DMS153 treated with DMSO at 0.1 percent for 48 hours (cell line): Measurements from ENCODE around the gene DNAH14.

Experiments
- DNase-seq: peaks from one replicate; lab custom pipeline; 2025; ENCODE audit not compliant: unreplicated experiment; lab: John Stamatoyannopoulos, UW

Gene DNAH14

DNA sequence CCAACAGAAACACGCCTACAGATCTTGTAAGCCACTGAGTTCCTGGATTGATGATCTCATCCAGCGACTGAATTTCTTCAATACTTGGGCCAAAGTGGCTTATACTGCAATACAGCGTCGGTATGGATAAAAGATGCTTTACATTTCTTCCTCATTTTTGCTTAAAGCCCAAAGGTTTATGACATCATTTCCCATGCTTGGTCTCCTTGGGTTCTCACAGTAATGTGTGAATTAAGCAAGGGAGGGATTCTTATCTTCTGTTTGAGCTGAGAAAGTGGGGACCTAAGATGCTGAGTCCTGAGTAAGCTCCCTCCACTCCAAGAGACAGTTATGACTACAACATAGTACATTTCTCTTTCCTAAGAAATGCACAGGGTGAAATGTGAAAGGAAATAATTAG lies 458.9 kb downstream of the DNAH14 start:
- DNase-seq: no peak

DNA sequence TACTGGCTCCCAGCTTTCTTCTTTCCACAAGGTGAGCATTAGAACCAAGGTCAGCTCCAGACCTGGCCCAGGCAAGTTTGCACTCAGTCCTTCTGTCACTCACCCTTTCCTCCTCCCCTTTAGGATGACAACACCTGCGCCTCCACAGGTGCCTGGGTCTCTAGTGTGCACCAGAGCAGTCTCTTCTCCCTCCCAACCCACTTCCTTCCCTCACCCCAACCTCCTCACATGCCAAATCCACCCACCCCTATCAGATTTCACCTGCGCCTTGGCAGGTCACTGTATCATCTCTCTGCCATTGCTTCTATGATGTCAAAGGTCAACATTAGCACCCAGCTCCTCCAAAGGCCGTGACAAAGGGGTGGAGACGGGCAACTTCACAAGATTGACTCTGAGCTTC lies 460.4 kb downstream of the DNAH14 start:
- no peak for DNase-seq

DNA sequence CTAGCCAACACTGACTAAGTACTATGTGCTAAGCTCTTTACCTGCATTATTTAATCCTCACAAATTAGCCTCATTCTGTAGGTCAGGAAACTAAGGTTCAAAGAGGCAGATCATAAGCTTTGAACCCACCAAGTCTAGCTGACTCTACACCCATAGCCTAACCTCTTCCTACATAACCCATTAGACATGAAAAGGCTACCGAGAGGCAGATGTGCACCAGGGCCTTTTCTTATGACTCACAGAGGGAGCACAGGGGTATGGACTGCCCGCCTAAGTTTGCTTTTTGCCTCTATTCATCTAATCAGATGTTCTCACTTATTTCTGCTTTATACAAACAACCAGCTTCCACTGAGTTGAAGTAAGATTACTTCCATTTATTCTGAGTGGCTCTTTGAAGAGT lies 466.9 kb downstream of the DNAH14 start:
- no peak for DNase-seq

DNA sequence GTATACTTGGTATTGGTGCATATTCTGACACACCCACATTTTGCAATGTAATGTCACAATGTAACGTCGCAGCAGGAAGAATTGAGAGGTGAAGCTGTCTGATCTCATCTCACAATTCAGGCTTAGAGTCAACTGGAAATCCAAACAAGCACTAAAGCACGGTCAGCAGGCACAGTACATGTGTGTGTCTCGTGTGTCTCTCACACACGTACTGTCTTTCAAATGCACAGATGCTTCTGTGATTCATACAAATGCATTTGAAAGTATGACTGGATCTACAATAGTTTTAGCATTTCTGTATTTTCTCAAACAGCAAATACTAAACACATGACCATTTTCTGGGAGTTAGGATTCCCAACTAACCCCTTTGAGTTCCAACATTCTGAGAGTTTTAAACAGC lies 471.5 kb downstream of the DNAH14 start:
- DNase-seq: no peak

DNA sequence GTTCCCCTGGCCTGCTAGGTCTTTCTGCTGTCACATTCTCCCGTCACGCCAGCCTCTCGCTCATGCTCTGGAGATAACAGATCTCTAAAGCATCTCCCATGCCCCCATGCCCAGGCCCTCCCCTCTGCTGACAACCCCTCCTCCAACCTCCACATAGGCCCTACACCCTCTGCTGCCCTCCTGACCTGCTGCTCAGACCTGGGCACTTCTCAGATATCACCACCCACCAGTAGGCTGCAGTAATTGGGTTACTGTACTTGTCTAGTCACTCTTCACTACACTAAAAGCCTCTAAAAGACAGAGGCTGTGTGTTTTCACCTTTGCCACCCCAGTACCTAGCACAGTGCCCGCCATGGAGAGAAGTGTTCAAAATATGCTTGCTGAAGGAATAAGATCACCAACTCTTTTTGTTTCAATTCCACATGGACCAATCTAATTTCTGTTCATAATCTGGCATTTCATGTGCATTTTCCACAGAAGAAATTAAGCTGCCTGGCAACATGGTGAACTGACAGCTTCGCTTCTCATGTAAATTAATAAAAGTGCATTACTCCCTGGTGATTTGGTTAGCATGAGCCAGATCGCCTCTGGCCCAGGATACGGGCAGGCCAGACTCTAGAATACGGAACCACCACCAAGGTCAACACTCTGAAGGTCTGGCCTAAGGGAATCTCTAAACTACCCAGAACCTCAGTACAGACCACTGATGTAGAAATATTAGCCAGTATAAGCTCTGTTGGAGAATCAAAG lies 477.7 kb downstream of the DNAH14 start:
- no peak for DNase-seq

DNA sequence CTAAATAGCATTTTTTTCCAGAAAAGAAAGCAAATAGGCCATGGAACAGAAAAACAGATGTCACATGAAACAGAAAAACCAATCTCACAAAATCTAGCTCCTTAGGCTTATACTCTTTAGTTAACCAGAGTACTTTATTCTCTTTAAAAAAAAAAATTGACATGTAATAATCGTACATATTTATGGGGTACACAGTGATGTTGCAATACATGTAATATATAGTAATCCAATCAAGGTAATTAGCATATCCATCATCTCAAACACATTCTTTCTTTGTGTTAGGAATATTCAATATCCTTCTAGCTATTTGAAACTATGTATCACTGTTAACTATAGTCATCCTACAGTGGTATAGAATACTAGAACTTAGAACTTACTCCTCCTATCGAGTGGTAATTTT lies 478.3 kb downstream of the DNAH14 start:
- DNase-seq: no peak

DNA sequence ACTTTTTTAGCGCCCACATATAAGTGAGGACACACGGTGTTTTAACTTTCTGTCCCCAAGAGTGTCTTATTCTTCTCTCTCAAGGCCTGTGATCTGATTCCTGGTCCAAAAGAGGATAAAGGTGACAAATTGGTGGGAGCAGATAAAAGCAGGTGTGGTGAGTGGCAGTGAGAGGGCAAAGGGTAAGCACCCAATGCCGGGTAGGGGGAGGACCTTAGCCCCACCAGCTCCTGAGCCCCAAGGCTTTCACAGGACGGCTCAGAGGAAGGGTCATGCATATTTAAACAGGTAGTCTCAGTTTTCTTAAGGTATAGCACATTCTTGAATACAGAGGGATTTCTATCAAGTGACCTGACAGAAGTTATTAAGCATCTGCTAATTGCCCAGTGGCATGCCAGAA lies 478.8 kb downstream of the DNAH14 start:
- no peak for DNase-seq

DNA sequence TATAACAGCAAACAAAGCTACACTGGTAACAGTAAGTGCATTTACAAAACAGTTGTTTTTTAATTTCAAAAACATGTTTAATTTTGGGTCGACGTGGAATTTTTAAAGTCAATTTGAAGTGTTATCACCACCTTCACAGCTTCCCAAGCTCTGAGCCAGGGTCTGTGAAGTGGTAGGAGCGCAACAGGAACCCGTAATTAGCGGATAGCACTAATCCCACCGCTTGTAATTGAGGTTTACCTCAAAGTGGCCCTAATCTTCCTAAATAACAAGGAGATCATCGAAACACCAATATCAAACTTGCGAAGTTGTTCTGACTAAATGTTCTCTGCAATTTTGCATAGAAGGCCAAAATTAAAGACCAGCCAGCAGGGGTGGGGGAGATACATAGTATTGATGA lies 479.6 kb downstream of the DNAH14 start:
- no peak for DNase-seq

DNA sequence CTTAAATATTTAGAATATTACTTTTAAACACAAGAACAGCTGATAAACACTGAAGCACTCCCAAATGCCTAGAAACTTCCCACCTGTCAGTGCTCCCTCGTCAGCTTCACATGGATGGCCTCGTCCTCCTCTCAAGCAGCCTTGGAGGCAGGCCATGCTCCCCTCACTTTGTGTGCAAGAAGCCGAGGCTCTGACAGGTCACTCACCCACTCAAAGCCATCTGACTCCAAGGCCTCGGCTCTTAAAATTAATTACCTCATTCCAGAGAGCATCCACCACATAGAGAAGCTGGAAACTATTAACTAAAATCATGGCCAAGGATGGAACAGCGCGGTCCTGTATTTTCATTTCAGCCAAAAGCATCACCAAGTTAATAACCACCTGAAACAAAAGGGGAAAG lies 480.6 kb downstream of the DNAH14 start:
- DNase-seq: no peak

DNA sequence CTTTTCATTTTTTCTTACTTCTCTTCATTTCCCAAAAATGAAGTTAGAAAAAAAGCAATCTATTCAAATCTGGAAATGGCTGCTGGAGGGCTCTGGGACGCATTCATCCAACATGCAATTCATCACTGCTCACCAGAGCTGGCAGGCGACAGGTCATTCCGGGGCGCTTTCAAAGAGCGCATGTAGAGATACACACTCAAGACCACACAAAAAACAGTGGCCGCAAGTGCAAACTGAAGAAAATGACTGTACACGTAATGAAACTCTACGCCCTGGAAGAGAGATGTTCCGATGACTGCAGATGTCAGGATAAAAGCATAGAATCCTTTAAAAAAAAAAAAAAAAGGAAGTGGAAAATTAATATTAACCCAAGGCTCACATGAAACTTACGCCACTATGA lies 482.8 kb downstream of the DNAH14 start:
- no peak for DNase-seq

DNA sequence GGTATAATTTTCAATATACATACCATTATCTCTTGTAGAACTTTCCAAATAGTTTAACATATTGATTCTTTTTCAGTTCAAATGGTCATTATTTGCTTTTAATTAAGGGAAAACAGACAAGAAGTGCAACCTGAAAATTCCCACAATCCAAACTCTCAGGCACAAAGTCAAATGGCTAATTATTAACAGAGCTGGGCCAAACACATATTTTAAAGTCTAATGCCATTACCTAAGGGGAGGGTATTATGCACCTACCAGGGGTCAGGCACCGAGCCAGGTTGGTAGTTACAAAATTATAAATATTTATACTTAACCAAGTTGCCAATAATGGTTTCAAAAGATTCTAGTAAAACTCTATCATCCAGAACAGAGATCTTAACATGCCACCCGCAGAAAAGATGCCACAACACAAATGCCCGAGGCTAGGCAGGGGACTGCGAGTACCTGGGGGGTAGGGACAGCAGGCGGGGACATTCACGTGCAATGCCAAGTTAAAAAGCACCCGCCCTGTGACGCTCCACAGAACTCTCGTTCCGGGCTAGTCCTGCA lies 483.4 kb downstream of the DNAH14 start:
- no peak for DNase-seq

DNA sequence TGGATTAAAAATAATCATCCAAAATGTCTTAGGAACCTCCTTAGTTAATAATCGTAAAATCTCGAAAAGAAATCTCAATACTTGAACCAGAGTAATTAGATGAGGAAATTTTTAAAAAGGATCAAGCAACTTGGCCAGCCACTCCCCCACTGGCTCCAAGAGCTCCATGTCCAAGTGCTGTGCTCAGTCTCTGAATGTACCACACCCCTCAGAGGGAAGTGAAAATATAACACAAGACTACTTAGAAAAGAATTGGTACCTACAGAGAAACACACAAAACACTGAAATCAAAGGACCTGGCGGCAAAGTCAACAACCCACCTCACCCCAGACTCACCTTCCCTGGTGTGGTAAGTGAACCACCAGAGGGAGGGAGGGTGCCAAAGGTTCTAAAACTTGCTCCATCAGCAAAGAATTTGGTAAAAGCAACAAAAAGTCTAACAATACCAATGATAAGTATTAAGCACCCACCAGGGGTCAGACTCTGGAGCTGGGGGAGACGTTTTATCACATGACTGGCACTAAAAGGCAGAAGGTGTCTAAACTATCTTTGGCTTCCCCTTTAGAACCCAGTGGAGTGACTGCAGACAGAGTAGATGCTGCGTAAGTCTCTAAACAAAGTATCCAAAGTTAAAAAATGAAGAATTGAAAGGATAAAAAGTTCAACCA lies 484.4 kb downstream of the DNAH14 start:
- no peak for DNase-seq

DNA sequence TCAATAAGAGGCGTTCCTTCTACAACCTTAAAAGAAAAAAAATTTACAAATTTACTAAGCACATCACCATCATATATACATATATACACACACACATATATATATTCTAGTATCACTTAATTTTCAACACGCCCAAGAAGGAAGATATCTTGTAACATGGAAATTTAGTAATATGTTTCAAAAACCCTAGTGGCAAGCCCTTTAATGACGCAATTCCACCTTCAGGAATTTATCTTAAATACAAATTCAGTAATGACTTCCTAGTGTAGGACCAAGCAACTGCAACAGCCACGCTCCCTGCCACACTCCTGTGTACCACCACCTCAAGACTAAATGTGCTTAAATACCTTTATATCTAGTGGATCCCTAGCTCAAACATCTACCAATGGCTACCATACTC lies 485.8 kb downstream of the DNAH14 start:
- no peak for DNase-seq

DNA sequence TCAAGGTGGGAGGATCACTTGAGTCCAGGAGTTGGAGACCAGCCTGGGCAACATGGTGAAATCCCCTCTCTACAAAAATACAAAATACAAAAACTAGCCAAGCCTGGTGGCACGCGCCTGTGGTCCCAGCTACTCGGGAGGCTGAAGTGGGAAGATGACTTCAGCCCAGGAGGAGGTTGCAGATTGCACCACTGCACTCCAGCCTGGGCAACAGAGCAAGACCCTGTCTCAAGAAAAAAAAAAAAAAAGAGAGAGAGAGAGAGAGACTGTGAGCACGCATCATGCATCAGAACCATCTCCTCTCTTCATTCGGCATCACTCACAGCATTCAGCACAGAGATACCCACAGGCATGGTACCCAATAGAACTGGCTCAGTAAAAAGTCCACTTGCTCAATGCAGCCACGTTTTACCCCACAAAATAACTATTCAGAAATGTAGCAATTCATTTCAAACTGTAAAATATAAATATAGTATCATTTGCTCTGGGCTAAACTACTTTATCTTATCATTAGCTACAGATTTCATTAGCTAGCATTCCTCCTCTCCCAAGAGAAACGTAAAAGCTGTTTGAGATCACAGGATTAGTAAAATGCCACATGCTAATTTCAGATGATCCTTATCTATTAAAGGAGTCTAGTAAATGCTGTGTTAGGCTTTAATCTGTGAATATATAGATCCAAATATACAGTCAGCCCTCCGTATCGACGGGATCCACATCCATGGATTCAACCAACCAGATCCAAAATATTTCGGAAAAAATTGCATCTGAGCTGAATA lies 486.7 kb downstream of the DNAH14 start:
- DNase-seq: no peak

DNA sequence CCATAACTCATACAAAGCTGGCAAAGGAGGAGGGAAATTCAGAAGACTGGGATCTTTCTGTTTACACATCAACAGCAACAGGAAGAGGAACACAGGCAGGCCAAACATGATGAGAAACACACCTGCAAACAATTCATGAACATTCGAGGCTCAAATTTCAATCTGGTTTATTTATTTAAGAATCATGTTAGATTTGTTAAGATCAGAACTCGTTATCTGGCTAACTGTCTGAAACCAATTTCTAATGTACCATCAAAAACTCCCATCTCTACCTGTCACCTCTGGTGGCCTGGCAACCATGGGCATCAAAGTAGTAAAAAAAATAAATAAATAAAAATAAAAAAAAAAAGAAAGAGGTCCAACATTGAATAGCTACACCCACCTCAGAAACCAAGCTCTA lies 488.6 kb downstream of the DNAH14 start:
- no peak for DNase-seq

DNA sequence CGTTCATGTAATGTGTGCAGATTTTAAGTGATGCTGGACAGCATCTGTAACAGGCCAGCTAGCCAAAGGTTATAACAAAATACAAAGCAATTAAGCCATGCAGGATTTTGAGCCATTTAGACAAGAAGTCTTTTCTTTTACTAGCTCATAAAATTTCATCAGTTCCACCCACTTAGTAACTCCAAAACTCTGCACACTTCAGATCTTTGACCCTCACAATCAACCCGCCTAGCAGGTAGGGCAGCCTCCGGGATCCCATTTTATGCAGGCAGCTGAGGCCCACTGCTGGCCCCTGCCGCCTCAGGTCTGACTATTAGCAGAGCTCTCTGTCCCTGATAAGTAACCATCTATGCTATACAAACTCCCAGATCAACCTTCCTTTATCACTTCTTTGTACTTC lies 489.1 kb downstream of the DNAH14 start:
- DNase-seq: no peak

DNA sequence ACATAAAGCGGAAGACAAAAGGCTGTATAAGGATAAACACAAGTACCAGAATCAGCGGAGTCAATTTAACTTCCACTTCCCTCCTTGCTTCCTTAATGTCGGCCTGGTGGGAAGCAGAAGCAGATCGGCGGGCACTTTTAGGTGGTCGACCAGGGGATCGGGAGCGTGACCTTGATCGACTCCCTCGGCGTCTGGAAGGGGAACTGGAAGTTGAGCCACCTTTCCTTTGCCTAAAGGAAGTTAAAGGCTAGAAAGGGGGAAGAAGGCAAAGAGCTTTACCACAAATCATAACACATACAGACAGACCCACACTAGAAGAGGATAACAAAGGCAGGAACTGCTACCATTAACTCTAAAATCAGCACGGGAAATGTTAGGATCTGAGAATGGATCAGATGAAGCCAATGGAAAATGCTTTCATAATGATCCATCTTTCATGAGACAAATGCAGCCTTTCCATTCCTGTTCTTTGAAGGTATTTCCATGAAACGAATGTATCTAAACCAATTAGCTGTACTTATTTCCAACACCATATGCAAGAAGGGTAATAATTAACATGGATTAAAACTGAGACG lies 492.6 kb downstream of the DNAH14 start:
- DNase-seq: no peak

DNA sequence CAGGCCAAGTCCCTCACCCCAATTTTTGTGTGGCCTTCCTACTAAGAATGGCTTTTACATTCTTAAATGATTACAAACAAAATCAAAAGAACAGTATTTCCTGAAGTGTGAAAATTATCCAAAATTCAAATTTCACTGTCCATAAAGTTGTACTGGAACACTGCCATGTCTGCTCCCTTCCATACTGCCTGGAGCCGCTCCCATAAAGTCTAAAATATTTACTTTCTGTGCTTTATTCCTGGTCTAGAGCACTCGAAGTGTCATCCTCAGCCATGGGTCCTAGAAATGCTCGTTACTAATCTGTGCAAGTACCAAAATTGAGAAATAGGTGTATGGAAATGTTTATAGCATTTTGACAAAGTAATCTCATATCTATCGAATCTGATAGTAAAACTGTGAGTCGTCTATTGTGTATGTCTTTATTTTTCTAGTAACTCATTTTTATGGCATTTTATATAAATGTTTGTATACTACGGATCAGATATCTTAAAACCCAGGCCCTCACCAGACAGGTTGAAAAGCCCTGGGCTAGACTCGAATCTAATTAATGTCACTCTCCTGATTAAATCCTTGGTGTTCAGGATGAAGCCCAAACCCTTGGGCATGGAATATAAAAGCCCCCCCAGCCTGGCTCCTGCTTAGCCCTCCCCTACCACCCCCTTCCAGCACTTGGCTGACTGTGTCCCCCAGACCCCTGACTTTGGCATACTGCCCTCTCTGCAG lies 493.5 kb downstream of the DNAH14 start:
- DNase-seq: no peak

DNA sequence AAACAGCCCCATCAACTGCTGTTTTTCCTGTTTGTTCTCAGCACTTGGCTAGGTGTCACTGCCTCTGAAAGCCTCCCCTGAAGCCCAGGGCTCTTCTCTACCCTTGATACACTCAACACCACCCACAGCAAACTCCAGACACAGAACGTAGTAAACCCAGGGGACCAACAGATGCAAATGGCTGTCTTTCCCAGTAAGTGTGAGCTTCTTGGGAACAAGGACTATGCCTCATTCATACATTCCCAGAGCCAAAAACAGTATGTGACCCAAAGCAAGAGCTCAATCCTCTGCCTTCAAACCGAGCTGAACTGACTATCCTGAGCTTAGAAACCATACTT lies 494.0 kb downstream of the DNAH14 start:
- no peak for DNase-seq

DNA sequence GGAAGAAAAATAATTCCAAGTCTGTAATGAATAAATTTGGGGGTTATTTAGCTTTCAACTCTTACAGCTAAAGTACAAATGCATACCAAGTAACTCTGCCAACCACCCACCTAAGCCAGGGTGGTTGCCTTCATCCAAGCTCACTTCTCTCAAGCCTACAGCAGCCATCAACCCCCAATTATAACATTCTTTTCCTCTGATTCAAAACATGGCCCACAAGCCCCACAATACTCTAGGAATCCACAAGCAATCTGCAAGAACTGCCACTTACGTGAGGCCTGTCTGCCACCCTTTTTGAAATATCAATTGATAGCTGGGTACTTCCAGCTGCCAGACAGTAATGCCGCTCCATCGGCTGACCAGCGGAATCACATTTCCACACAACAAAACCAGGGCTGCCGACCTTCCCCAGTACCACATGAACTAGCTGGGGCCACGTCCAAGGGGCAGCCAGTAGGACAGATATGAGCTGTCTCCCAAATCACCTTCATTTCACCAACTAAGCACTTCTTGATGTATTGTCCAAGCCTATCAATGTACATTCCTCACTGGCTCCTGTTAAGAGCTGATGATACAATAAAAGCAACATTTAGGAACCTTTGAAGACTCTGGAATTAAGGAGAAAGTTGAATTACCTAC lies 495.2 kb downstream of the DNAH14 start:
- no peak for DNase-seq
